Karpas-422 (cell line): ENCODE results near the gene PLEKHA5. TPM values are rescaled to one million over a fixed set of nuclear protein-coding genes. Genes with fewer than 3 reads are reported as not detected.

ENCODE experiments used
- DNase-seq: peaks from one replicate; pipeline ENCODE4 v3.0.0-alpha.2; 2015
- H2AFZ ChIP-seq: fragments of 200-600 bp; sonication (generic); 2 replicates; pipeline ENCODE4 v1.6.1; 2014; ENCODE audit warnings: antibody characterized with exemption, low read length, mixed read lengths
- H3K27ac ChIP-seq: fragments of 200-600 bp; sonication (generic); 2 replicates; pipeline ENCODE4 v1.5.1; 2014; ENCODE audit warnings: mild to moderate bottlenecking, low read length, moderate library complexity
- H3K27me3 ChIP-seq: fragments of 200-600 bp; sonication (generic); 2 replicates; pipeline ENCODE4 v1.6.1; 2014; ENCODE audit warnings: low read length, mixed read lengths
- H3K36me3 ChIP-seq: fragments of 200-600 bp; sonication (generic); 2 replicates; pipeline ENCODE4 v1.6.1; 2014; ENCODE audit warnings: low read length, mixed read lengths; ENCODE audit not compliant: insufficient read depth
- H3K4me1 ChIP-seq: fragments of 200-600 bp; sonication (generic); 2 replicates; pipeline ENCODE4 v1.6.1; 2014; ENCODE audit warnings: mild to moderate bottlenecking, low read length, mixed read lengths
- H3K4me2 ChIP-seq: fragments of 200-600 bp; sonication (generic); 2 replicates; pipeline ENCODE4 v1.6.1; 2014; ENCODE audit warnings: low read length, low read depth, mild to moderate bottlenecking; ENCODE audit not compliant: poor library complexity, severe bottlenecking
- H3K4me3 ChIP-seq: fragments of 200-600 bp; sonication (generic); 2 replicates; pipeline ENCODE4 v1.5.1; 2014; ENCODE audit warnings: mild to moderate bottlenecking, antibody characterized with exemption, low read length, mixed read lengths
- H3K79me2 ChIP-seq: fragments of 200-600 bp; sonication (generic); 2 replicates; pipeline ENCODE4 v1.6.1; 2014; ENCODE audit warnings: mild to moderate bottlenecking, low read length, mixed read lengths
- H3K9ac ChIP-seq: fragments of 200-600 bp; sonication (generic); 2 replicates; pipeline ENCODE4 v1.6.0; 2014; ENCODE audit warnings: low read length
- H3K9me2 ChIP-seq: fragments of 200-600 bp; sonication (generic), shearing (Covaris generic); replicated peaks from 2 replicates; pipeline ENCODE4 v1.6.0; 2014; ENCODE audit warnings: mild to moderate bottlenecking, low read length, moderate library complexity; ENCODE audit not compliant: insufficient read depth
- H3K9me3 ChIP-seq: fragments of 300-700, 200-600 bp; sonication (generic); 2 replicates; pipeline ENCODE4 v1.6.1; 2014; ENCODE audit warnings: low read length, mixed read lengths
- H4K20me1 ChIP-seq: fragments of 200-600 bp; sonication (generic); 2 replicates; pipeline ENCODE4 v1.6.1; 2014; ENCODE audit warnings: mild to moderate bottlenecking, antibody characterized with exemption, low read length, low read depth; ENCODE audit not compliant: insufficient read depth
- total RNA-seq: library from RNA; depleted of rRNA; stranded (reverse); fragments of >200 nt; shearing (Covaris generic); gene quantifications from 2 replicates; pipeline ENCODE4 v1.2.3, GENCODE V29; 2014; ENCODE audit warnings: low replicate concordance

Gene PLEKHA5
- total RNA-seq, 1 experiment from 2014 or later: 189 TPM

- Histone ChIP-seq H3K79me2 (no peaks in the 10 kb centered on the region), H2AFZ (no peak overlapping the region), H3K36me3 (no peaks in the 10 kb centered on the region), H3K27me3 (no peaks in the 10 kb centered on the region), H3K9me2 (no peaks in the 10 kb centered on the region), H3K9me3 (no peaks in the 10 kb centered on the region), H3K9ac (no peak overlapping the region), H3K4me1 (peaks cover 23% of the 10 kb centered on the region), H3K4me3 (no peak overlapping the region), H3K27ac (no peak overlapping the region), H4K20me1 (no peaks in the 10 kb centered on the region), H3K4me2 (peak overlapping the region; percentile 42)
- DNase-seq: peak; percentile 74
These were observed 52.3 kb downstream of the PLEKHA5 start for GRCh38 chr12:19181666-19182426.

GRCh38 chr12:19183121-19183838, 53.7 kb downstream of the PLEKHA5 start:
- no peaks in the 10 kb centered on the region for H3K9me3 ChIP-seq
- H3K9me2 ChIP-seq: no peaks in the 10 kb centered on the region
- no peak overlapping the region for H3K9ac ChIP-seq
- no peaks in the 10 kb centered on the region for H4K20me1 ChIP-seq
- no peak overlapping the region for H3K27ac ChIP-seq
- H2AFZ ChIP-seq: no peak overlapping the region
- H3K4me3 ChIP-seq: no peak overlapping the region
- H3K79me2 ChIP-seq: no peaks in the 10 kb centered on the region
- H3K27me3 ChIP-seq: no peaks in the 10 kb centered on the region
- H3K36me3 ChIP-seq: no peaks in the 10 kb centered on the region
- DNase-seq: peak; percentile 45
- peaks cover 38% of the 10 kb centered on the region for H3K4me1 ChIP-seq
- no peak overlapping the region for H3K4me2 ChIP-seq

- Histone ChIP-seq H4K20me1 (no peaks in the 10 kb centered on the region), H3K9me3 (no peaks in the 10 kb centered on the region), H3K4me3 (no peak overlapping the region), H3K9me2 (no peaks in the 10 kb centered on the region), H3K79me2 (no peaks in the 10 kb centered on the region), H3K4me2 (no peak overlapping the region), H2AFZ (no peak overlapping the region; the same call in 1 of the 2 replicates), H3K27ac (no peak overlapping the region), H3K9ac (no peak overlapping the region), H3K36me3 (no peaks in the 10 kb centered on the region), H3K27me3 (no peaks in the 10 kb centered on the region), H3K4me1 (peaks cover 59% of the 10 kb centered on the region)
- DNase-seq: no peak
These were observed 55.9 kb downstream of the PLEKHA5 start for GRCh38 chr12:19185262-19185929.

GRCh38 chr12:19186722-19187661, 57.5 kb downstream of the PLEKHA5 start:
- Histone ChIP-seq H4K20me1 (no peaks in the 10 kb centered on the region), H3K9me3 (no peaks in the 10 kb centered on the region), H3K27me3 (no peaks in the 10 kb centered on the region), H3K36me3 (no peaks in the 10 kb centered on the region), H3K4me2 (peak overlapping the region; percentile 18), H2AFZ (0 out of 2 replicates have a peak overlapping the region, but pooled peaks have one; percentile 45), H3K4me3 (no peak overlapping the region), H3K79me2 (no peaks in the 10 kb centered on the region), H3K9ac (no peak overlapping the region), H3K27ac (peak overlapping the region; percentile 99; the same call in 1 of the 2 replicates), H3K9me2 (no peaks in the 10 kb centered on the region), H3K4me1 (peaks cover 74% of the 10 kb centered on the region)
- DNase-seq: peak; percentile 78

GRCh38 chr12:19189522-19189921, 60.0 kb downstream of the PLEKHA5 start:
- Histone ChIP-seq H3K4me1 (peaks cover 68% of the 10 kb centered on the region), H3K27me3 (no peaks in the 10 kb centered on the region), H3K9me2 (no peaks in the 10 kb centered on the region), H3K36me3 (no peaks in the 10 kb centered on the region), H3K9ac (peak overlapping the region; percentile 56), H2AFZ (peak overlapping the region; percentile 37; the same call in 1 of the 2 replicates), H3K4me2 (peak overlapping the region; percentile 67), H4K20me1 (no peaks in the 10 kb centered on the region), H3K79me2 (no peaks in the 10 kb centered on the region), H3K27ac (peak overlapping the region; percentile 99), H3K9me3 (no peaks in the 10 kb centered on the region), H3K4me3 (peak overlapping the region; percentile 26)
- no peak for DNase-seq

- H3K79me2 ChIP-seq: 0 out of 2 replicates have a peak, but pooled peaks cover 3% of the 10 kb centered on the region
- no peaks in the 10 kb centered on the region for H3K36me3 ChIP-seq
- no peaks in the 10 kb centered on the region for H3K27me3 ChIP-seq
- no peaks in the 10 kb centered on the region for H4K20me1 ChIP-seq
- H3K4me2 ChIP-seq: peak overlapping the region; percentile 67
- H3K4me1 ChIP-seq: peaks cover 66% of the 10 kb centered on the region
- peak; percentile 89 for DNase-seq
- no peaks in the 10 kb centered on the region for H3K9me2 ChIP-seq
- H3K9ac ChIP-seq: peak overlapping the region; percentile 56
- H2AFZ ChIP-seq: no peak overlapping the region
- peak overlapping the region; percentile 99 for H3K27ac ChIP-seq
- H3K9me3 ChIP-seq: no peaks in the 10 kb centered on the region
- H3K4me3 ChIP-seq: peak overlapping the region; percentile 26
These were observed 60.9 kb downstream of the PLEKHA5 start for GRCh38 chr12:19190292-19191031.

GRCh38 chr12:19191089-19191488, 61.6 kb downstream of the PLEKHA5 start:
- no peaks in the 10 kb centered on the region for H3K9me2 ChIP-seq
- no peak overlapping the region for H2AFZ ChIP-seq
- peak overlapping the region; percentile 99 for H3K27ac ChIP-seq
- H3K36me3 ChIP-seq: no peaks in the 10 kb centered on the region
- H3K27me3 ChIP-seq: no peaks in the 10 kb centered on the region
- H3K4me1 ChIP-seq: peaks cover 70% of the 10 kb centered on the region
- H3K79me2 ChIP-seq: 0 out of 2 replicates have a peak, but pooled peaks cover 8% of the 10 kb centered on the region
- H3K9me3 ChIP-seq: no peaks in the 10 kb centered on the region
- DNase-seq: peak; percentile 59
- peak overlapping the region; percentile 56 for H3K9ac ChIP-seq
- H4K20me1 ChIP-seq: no peaks in the 10 kb centered on the region
- H3K4me3 ChIP-seq: peak overlapping the region; percentile 26
- H3K4me2 ChIP-seq: peak overlapping the region; percentile 67
